Dedifferentiated amniotic fluid mesenchymal stem cell (primary cell): ENCODE data around the gene MYO1B.

Source experiments
- DNase-seq: peaks from one replicate; pipeline ENCODE4 v3.0.0-alpha.2; 2016; ENCODE audit errors: extremely low spot score

The MYO1B gene

GRCh38 chr2:191322828-191323506, 77.8 kb downstream of the MYO1B start:
- no peak for DNase-seq

- DNase-seq, result no peak
These were observed 80.6 kb downstream of the MYO1B start for GRCh38 chr2:191325651-191326365.

GRCh38 chr2:191327484-191327883, 82.3 kb downstream of the MYO1B start:
- no peak for DNase-seq

GRCh38 chr2:191328150-191328809, 83.1 kb downstream of the MYO1B start:
- DNase-seq, result no peak

- no peak for DNase-seq
These were observed 84.6 kb downstream of the MYO1B start for GRCh38 chr2:191329841-191330240.

- peak; percentile 83 for DNase-seq
These were observed 88.7 kb downstream of the MYO1B start for GRCh38 chr2:191333911-191334357.

- no peak for DNase-seq
These were observed 90.8 kb downstream of the MYO1B start for GRCh38 chr2:191335875-191336464.

- DNase-seq, result no peak
These were observed 96.2 kb downstream of the MYO1B start for GRCh38 chr2:191341436-191341835.

- no peak for DNase-seq
These were observed 98.7 kb downstream of the MYO1B start for GRCh38 chr2:191343796-191344338.

- DNase-seq, result no peak
These were observed 100.6 kb downstream of the MYO1B start for GRCh38 chr2:191345788-191346187.

- DNase-seq, result no peak
These were observed 102.0 kb downstream of the MYO1B start for GRCh38 chr2:191347154-191347553.

GRCh38 chr2:191347881-191348280, 102.7 kb downstream of the MYO1B start:
- no peak for DNase-seq

- DNase-seq, result no peak
These were observed 104.8 kb downstream of the MYO1B start for GRCh38 chr2:191349990-191350389.

- no peak for DNase-seq
These were observed 105.6 kb downstream of the MYO1B start for GRCh38 chr2:191350826-191351225.

- no peak for DNase-seq
These were observed 106.1 kb downstream of the MYO1B start for GRCh38 chr2:191351298-191351697.

GRCh38 chr2:191351921-191352320, 106.7 kb downstream of the MYO1B start:
- peak; percentile 61 for DNase-seq

- peak; percentile 74 for DNase-seq
These were observed 107.3 kb downstream of the MYO1B start for GRCh38 chr2:191352536-191352935.

- DNase-seq, result no peak
These were observed 110.1 kb downstream of the MYO1B start for GRCh38 chr2:191355170-191355758.

- DNase-seq, result no peak
These were observed 112.5 kb downstream of the MYO1B start for GRCh38 chr2:191357678-191358077.

- DNase-seq, result no peak
These were observed 113.3 kb downstream of the MYO1B start for GRCh38 chr2:191358325-191359025.

GRCh38 chr2:191359133-191359532, 113.9 kb downstream of the MYO1B start:
- DNase-seq, result no peak
